Lung (tissue), 12 donors: ENCODE data around the gene ADAMTS14. TPM values are rescaled to one million over a fixed set of nuclear protein-coding genes. Genes with fewer than 3 reads are reported as not detected.
A peak's percentile ranks its signal among the peaks of the same experiment; 100 is the strongest.

Source experiments
- ATAC-seq: fragments of 200-7000 bp; cut with Tn5 transposase; one replicate; pipeline ENCODE4 v1.9.1; 2020; ENCODE audit warnings: moderate number of reproducible peaks; ENCODE audit not compliant: insufficient read depth, low FRiP score
- DNase-seq, 3 donors: peaks; one replicate each; pipeline ENCODE4 v3.0.0-alpha.2; 2013 to 2017
- H3K27ac ChIP-seq, 2 donors: one replicate each; pipeline ENCODE4 v1.5.1; 2013; ENCODE audit warnings: mild to moderate bottlenecking in 2 of 2, moderate library complexity in 2 of 2, control low read depth in 1 of 2, inconsistent platforms in 1 of 2, low read depth in 1 of 2, low read length in 1 of 2
- H3K27me3 ChIP-seq, 3 donors: one replicate each; pipeline ENCODE4 v1.5.1; 2013; ENCODE audit warnings: low read length in 2 of 3; ENCODE audit not compliant: control insufficient read depth in 3 of 3, insufficient read depth in 3 of 3
- H3K36me3 ChIP-seq, 4 donors: one replicate each; pipeline ENCODE4 v1.5.1; 2013; ENCODE audit warnings: low read length in 4 of 4, mild to moderate bottlenecking in 1 of 4, moderate library complexity in 1 of 4; ENCODE audit not compliant: control insufficient read depth in 4 of 4, insufficient read depth in 4 of 4
- H3K4me1 ChIP-seq, 5 donors: one replicate each; pipeline ENCODE4 v1.5.1; 2013; ENCODE audit warnings: low read length in 5 of 5, mild to moderate bottlenecking in 2 of 5, moderate library complexity in 1 of 5; ENCODE audit not compliant: control insufficient read depth in 5 of 5, insufficient read depth in 5 of 5
- H3K4me3 ChIP-seq: one replicate; pipeline ENCODE4 v1.5.1; 2013; ENCODE audit warnings: mild to moderate bottlenecking, control low read depth, moderate library complexity
- H3K9ac ChIP-seq, 2 donors: one replicate each; pipeline ENCODE4 v1.5.1; 2013; ENCODE audit warnings: low read length in 2 of 2, control low read depth in 1 of 2; ENCODE audit not compliant: insufficient read depth in 1 of 2
- H3K9me3 ChIP-seq, 4 donors: one replicate each; pipeline ENCODE4 v1.5.1; 2013; ENCODE audit warnings: low read length in 3 of 4, mild to moderate bottlenecking in 1 of 4, moderate library complexity in 1 of 4; ENCODE audit not compliant: control insufficient read depth in 4 of 4, insufficient read depth in 3 of 4
- WGBS, 2 donors: extraction: QIAGEN DNeasy Blood & Tissue Kit; methylation state at CpG; one replicate each; pipeline ENCODE4 v1.1.7; 2013; 5-methylcytosine and 5-hydroxymethylcytosine counted together
- polyA plus RNA-seq, 2 donors: library from polyadenylated mRNA; stranded (reverse); fragments of 200-250 nt; gene quantifications; one replicate each; pipeline ENCODE4 v1.2.1, GENCODE V29; 2013
- total RNA-seq, 2 donors: library from RNA; depleted of rRNA in 1 of 2; stranded (reverse); fragments of >200 nt in 1 of 2; gene quantifications; one replicate each; pipeline ENCODE4 v1.2.1, GENCODE V29; 2014 to 2021
- TF ChIP-seq, protein P1 (sequence below): IDR thresholded peaks from 2 replicates; pipeline ENCODE4 v1.5.1; 2012; ENCODE audit warnings: mild to moderate bottlenecking; ENCODE audit errors: control extremely low read depth, extremely low read depth
- donor health status: control.
- donor health status: control.
- donor health status: Bipolar disorder and iron deficiency.
- donor health status: healthy.
- donor health status: DM: yes; HTN: yes; CAD: no.

Gene ADAMTS14
- total and polyA plus RNA-seq, 4 donors: 0.47 to 3.9 (median 1.2) TPM

DNA sequence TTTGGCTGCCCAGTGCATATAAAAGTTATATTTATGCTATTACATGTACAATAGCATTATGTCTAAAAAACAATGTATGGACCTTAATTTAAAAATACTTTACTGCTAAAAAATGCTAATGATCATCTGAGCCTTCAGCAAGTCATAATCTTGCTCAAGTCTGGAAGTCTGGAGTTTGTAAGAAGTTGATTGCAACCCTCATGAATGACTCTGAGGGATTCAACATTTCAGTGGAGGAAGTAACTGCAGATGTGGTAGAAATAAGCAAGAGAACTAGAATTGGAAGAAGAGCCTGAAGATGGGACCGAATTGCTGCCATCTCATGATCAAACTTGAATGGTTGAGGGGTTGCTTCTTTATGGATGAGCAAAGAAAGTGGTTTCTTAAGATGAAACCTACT lies 13.0 kb upstream of the ADAMTS14 start:
- H3K36me3 ChIP-seq: no peaks in the 10 kb centered on the region
- no peak overlapping the region for H3K9ac ChIP-seq
- DNase-seq (no peak), ATAC-seq (no peak)
- H3K27me3 ChIP-seq: no peaks in the 10 kb centered on the region
- no peak overlapping the region for H3K4me3 ChIP-seq
- H3K4me1 ChIP-seq: peaks cover 0 to 23% (median 7%) of the 10 kb centered on the region in 5 donors
- 80 to 82% methylated on average over 1 of the region's 1 CpG for WGBS, 2 donors
- no peak overlapping the region for H3K27ac ChIP-seq
- TF ChIP-seq, protein P1, sequence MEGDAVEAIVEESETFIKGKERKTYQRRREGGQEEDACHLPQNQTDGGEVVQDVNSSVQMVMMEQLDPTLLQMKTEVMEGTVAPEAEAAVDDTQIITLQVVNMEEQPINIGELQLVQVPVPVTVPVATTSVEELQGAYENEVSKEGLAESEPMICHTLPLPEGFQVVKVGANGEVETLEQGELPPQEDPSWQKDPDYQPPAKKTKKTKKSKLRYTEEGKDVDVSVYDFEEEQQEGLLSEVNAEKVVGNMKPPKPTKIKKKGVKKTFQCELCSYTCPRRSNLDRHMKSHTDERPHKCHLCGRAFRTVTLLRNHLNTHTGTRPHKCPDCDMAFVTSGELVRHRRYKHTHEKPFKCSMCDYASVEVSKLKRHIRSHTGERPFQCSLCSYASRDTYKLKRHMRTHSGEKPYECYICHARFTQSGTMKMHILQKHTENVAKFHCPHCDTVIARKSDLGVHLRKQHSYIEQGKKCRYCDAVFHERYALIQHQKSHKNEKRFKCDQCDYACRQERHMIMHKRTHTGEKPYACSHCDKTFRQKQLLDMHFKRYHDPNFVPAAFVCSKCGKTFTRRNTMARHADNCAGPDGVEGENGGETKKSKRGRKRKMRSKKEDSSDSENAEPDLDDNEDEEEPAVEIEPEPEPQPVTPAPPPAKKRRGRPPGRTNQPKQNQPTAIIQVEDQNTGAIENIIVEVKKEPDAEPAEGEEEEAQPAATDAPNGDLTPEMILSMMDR: no peak
- H3K9me3 ChIP-seq: no peaks in the 10 kb centered on the region

DNA sequence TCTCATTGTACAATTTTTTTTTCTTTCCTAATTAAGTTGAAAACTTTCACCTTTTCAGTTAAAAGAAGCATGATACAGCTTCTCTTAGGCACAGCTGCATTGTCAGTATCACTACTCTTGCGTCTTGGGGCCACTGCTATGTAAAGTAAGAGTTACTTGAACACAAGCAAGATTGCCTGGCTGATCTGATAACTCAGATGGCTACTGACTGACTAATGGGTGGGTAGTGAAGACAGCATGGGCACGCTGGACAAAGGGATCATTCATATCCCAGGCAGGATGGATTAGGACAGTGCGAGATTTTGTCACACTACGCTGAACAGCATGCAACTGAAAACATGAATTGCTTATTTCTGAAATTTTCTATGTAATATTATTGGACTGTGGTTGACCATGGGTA lies 11.6 kb upstream of the ADAMTS14 start:
- 82 to 94% methylated on average over 4 of the region's 4 CpGs for WGBS, 2 donors
- no peak overlapping the region for H3K4me3 ChIP-seq

DNA sequence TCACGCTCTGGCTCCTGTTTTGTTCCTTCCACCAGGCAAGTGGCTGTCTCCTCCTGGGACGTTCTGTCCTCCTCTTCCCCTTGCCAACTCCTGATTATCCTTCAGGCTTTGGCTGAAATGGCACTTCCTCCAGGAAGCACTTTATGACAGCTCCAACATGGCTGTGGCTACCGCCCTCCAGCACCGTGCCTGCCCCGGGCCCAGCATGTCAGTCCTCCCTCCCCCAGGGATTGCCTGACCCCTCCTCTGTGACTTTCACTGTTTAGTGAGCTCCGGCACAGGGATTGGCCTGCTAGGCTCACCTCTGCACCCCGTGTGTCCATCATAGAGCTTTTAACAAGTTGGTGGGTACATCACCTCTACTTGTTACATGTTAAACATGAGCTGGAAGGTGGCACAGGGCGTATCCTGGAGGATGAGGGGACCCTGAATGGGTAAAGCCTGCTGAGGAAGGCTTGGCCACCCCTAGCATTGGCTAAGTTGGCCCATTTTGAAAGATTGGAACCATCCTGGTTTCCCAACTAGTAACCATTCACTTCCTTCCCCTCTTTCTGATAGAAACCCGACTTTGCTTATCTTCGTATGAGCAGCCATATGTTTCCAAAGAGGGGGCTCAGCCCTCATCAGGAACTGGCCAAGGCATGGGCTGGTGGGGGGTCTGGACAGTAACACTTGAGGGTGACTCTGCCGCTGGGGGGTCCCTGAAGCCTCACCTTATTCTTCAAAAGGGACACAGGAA lies 10.5 kb upstream of the ADAMTS14 start:
- peaks cover 0 to 33% (median 15%) of the 10 kb centered on the region in 5 donors for H3K4me1 ChIP-seq
- WGBS, 2 donors: 57 to 67% methylated on average over 11 of the region's 11 CpGs
- H3K27me3 ChIP-seq: no peaks in the 10 kb centered on the region
- peak overlapping the region in 1 of 2 donors; percentile 32 for H3K27ac ChIP-seq
- H3K4me3 ChIP-seq: no peak overlapping the region
- ATAC-seq (no peak), DNase-seq (peak in 1 of 3 donors; percentile 27)
- peak overlapping the region in 1 of 2 donors; percentile 71 for H3K9ac ChIP-seq
- no peaks in the 10 kb centered on the region for H3K9me3 ChIP-seq
- H3K36me3 ChIP-seq: no peaks in the 10 kb centered on the region
- TF ChIP-seq, protein P1: no peak

More for the DNA sequence above, 11.6 kb upstream of the ADAMTS14 start:
- peaks cover 0 to 33% (median 15%) of the 10 kb centered on the region in 5 donors for H3K4me1 ChIP-seq
- ATAC-seq (no peak), DNase-seq (no peak)
- no peak overlapping the region for H3K27ac ChIP-seq
- H3K9me3 ChIP-seq: no peaks in the 10 kb centered on the region
- no peaks in the 10 kb centered on the region for H3K27me3 ChIP-seq
- H3K36me3 ChIP-seq: no peaks in the 10 kb centered on the region
- TF ChIP-seq, protein P1: no peak
- H3K9ac ChIP-seq: no peak overlapping the region
